Large intestine (tissue), 3 donors: ENCODE results near the gene CGREF1. TPM values are rescaled to one million over a fixed set of nuclear protein-coding genes. Genes with fewer than 3 reads are reported as not detected.
A peak's percentile ranks its signal among the peaks of the same experiment; 100 is the strongest.
"Not testable (repeated sequence)": the region's sequence is repeated elsewhere in the genome, so short reads cannot be mapped to it uniquely, and the experiment has no call there.

Experiments
- DNase-seq, 2 donors: peaks; one replicate each; pipeline versions ENCODE4 v3.0.0 to v3.0.0-alpha.2; 2013
- H3K27ac ChIP-seq: one replicate; pipeline ENCODE4 v1.5.1; 2013; ENCODE audit warnings: low read length
- H3K27me3 ChIP-seq: 2 replicates; pipeline ENCODE4 v1.6.1; 2013; ENCODE audit warnings: low read length; ENCODE audit not compliant: control insufficient read depth, insufficient read depth
- H3K36me3 ChIP-seq: 2 replicates; pipeline ENCODE4 v1.6.1; 2013; ENCODE audit warnings: low read length; ENCODE audit not compliant: control insufficient read depth, insufficient read depth
- H3K4me1 ChIP-seq: one replicate; pipeline ENCODE4 v1.6.1; 2013; ENCODE audit warnings: low read length; ENCODE audit not compliant: control insufficient read depth, insufficient read depth
- H3K4me3 ChIP-seq: one replicate; pipeline ENCODE4 v1.5.1; 2013; ENCODE audit warnings: low read length
- H3K9me3 ChIP-seq: one replicate; pipeline ENCODE4 v1.6.1; 2013; ENCODE audit warnings: mild to moderate bottlenecking, low read depth, low read length, moderate library complexity; ENCODE audit not compliant: control insufficient read depth
- WGBS: methylation state at CpG from one replicate; pipeline ENCODE4 v1.1.5; 2013; ENCODE audit warnings: low lambda C conversion rate; ENCODE audit not compliant: insufficient coverage; 5-methylcytosine and 5-hydroxymethylcytosine counted together
- polyA plus RNA-seq: library from polyadenylated mRNA; unstranded; fragments of 120-200 nt; gene quantifications from one replicate; pipeline ENCODE4 v1.2.1, GENCODE V29; 2013

The CGREF1 gene
- polyA plus RNA-seq, 1 donor = 11.5 TPM

DNA sequence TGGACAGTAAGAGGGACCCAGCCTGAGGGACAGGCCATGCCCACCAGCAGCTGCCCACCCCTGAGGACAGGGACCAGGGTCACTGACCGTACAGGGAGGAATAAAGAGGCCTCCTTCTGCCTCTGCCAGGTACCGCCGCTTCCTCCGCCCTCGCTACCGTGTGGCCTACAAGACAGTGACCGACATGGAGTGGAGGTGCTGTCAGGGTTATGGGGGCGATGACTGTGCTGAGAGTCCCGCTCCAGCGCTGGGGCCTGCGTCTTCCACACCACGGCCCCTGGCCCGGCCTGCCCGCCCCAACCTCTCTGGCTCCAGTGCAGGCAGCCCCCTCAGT, 38.4 kb downstream of the CGREF1 start:
- Histone ChIP-seq H3K36me3 (peaks cover 5% of the 10 kb centered on the region), H3K27me3 (peaks cover 8% of the 10 kb centered on the region), H3K4me3 (peak overlapping the region; percentile 50), H3K9me3 (peaks cover 8% of the 10 kb centered on the region), H3K4me1 (peaks cover 13% of the 10 kb centered on the region), H3K27ac (peak overlapping the region; percentile 16)
- no CpG with 5 or more reads among the region's 14 CpGs for WGBS
- no peak for DNase-seq

DNA sequence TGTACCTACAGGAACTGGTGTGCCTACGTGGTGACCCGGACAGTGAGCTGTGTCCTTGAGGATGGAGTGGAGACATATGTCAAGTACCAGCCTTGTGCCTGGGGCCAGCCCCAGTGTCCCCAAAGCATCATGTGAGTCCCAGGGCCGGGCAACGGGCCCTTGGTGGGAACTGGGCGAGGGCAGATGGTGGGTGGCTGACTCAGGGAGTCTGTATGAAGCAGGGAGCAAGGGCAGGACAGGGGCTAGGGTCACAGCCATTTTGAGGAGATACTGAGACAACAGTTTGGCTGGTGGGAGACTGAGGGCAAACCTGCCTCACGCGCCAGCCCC, 38.8 kb downstream of the CGREF1 start:
- H3K27ac ChIP-seq = peak overlapping the region; percentile 16
- H3K27me3 ChIP-seq = peaks cover 8% of the 10 kb centered on the region
- peak overlapping the region; percentile 50 for H3K4me3 ChIP-seq
- H3K4me1 ChIP-seq = peaks cover 9% of the 10 kb centered on the region
- peaks cover 5% of the 10 kb centered on the region for H3K36me3 ChIP-seq
- peaks cover 8% of the 10 kb centered on the region for H3K9me3 ChIP-seq
- DNase-seq = no peak
- no CpG with 5 or more reads among the region's 7 CpGs for WGBS

DNA sequence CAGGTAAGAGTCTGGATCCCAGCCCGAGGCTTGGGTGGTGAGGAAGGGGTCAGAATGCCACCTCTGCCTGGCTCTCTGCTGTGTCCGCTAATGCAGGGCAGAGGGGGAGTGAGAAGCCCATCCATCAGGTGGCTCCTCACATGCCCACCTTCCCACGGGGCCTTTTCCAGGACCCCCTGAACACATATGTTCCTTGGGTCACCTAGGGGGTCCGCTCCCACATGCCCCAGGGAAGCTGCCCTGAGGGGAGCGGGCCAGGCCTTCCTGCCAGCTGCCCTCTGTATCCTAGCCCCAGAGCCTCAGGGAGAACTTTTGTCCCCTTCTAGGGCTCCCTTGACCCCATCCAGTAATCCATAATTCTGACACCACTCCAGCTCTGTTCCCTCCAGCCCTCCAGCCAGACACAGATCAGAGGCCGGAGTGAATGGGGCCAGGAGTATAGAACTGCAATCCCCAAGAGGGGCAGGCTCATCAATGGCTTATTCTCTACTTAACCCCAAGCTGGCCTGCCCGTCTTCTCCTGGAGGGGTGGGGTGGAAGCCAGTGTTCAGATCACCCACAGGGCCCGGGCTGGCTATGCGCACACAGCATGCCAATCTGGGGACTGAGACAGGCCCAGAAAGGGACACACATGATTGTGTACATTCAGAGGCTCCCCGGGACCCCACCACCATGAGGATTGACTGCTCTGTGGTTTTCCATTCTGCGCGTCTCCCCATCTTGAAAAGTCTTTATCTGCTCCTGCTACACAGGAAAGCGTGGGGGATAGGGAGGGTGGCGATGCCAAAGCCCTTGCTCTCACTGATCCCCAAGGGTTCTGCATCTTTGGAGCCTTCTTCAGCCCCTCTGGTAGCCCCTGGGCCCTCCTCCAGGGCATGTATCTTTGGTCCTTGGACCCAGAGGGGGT, 39.4 kb downstream of the CGREF1 start:
- WGBS = no CpG with 5 or more reads among the region's 14 CpGs
- DNase-seq = no peak
- peaks cover 8% of the 10 kb centered on the region for H3K9me3 ChIP-seq
- H3K4me3 ChIP-seq = peak overlapping the region; percentile 50
- H3K27me3 ChIP-seq = peaks cover 8% of the 10 kb centered on the region
- peaks cover 5% of the 10 kb centered on the region for H3K36me3 ChIP-seq
- peaks cover 7% of the 10 kb centered on the region for H3K4me1 ChIP-seq
- peak overlapping the region; percentile 66 for H3K27ac ChIP-seq

GRCh38 chr2:27078267-27079194, 40.4 kb downstream of the CGREF1 start, which contains the start of gene EMILIN1:
TSS of gene EMILIN1 (plus strand) at chr2:27078615. CDS start at chr2:27079066, 451 bp downstream.
- H3K27ac ChIP-seq = peak within 1 kb of the TSS; percentile 66
- DNase-seq = peak; percentile 57 to 67
- WGBS = no CpG with 5 or more reads among the region's 41 CpGs
- peaks cover 8% of the 10 kb centered on the region for H3K27me3 ChIP-seq
- peaks cover 11% of the 10 kb centered on the region for H3K4me1 ChIP-seq
- H3K9me3 ChIP-seq = peaks cover 8% of the 10 kb centered on the region
- peak within 1 kb of the TSS; percentile 50 for H3K4me3 ChIP-seq
- peaks cover 5% of the 10 kb centered on the region for H3K36me3 ChIP-seq

- Histone ChIP-seq H3K27me3 (peaks cover 8% of the 10 kb centered on the region), H3K9me3 (peaks cover 8% of the 10 kb centered on the region), H3K4me1 (peaks cover 17% of the 10 kb centered on the region), H3K4me3 (no peak overlapping the region), H3K36me3 (no peaks in the 10 kb centered on the region), H3K27ac (no peak overlapping the region)
- WGBS = 88% methylated on average over 2 of the region's 7 CpGs
- no peak for DNase-seq
Measured at GRCh38 chr2:27077231-27077630, 41.7 kb downstream of the CGREF1 start.

- Histone ChIP-seq H3K4me1 (peaks cover 14% of the 10 kb centered on the region), H3K9me3 (peaks cover 8% of the 10 kb centered on the region), H3K4me3 (no peak overlapping the region), H3K27me3 (peaks cover 8% of the 10 kb centered on the region), H3K27ac (no peak overlapping the region), H3K36me3 (no peaks in the 10 kb centered on the region)
- WGBS = 70% methylated on average over 2 of the region's 4 CpGs
- no peak for DNase-seq
Measured at GRCh38 chr2:27076323-27076722, 42.6 kb downstream of the CGREF1 start.

- not testable (repeated sequence) for DNase-seq, H3K4me3 ChIP-seq, H3K9me3 ChIP-seq, H3K27me3 ChIP-seq, H3K36me3 ChIP-seq
- Histone ChIP-seq H3K4me1 (peaks cover 15% of the 10 kb centered on the region), H3K27ac (peak overlapping the region; percentile 24)
- no CpG with 5 or more reads among the region's 6 CpGs for WGBS
Measured at GRCh38 chr2:27075566-27075871, 43.4 kb downstream of the CGREF1 start.

GRCh38 chr2:27074738-27075565, 44.0 kb downstream of the CGREF1 start:
- WGBS = no CpG with 5 or more reads among the region's 4 CpGs
- DNase-seq = no peak
- Histone ChIP-seq H3K27ac (peak overlapping the region; percentile 24), H3K4me3 (no peak overlapping the region), H3K27me3 (peaks cover 8% of the 10 kb centered on the region), H3K36me3 (peaks cover 4% of the 10 kb centered on the region), H3K9me3 (peaks cover 8% of the 10 kb centered on the region), H3K4me1 (peaks cover 21% of the 10 kb centered on the region)

GRCh38 chr2:27073782-27074181, 45.1 kb downstream of the CGREF1 start:
- peaks cover 14% of the 10 kb centered on the region for H3K36me3 ChIP-seq
- WGBS = 100% methylated on average over 1 of the region's 2 CpGs
- peak overlapping the region; percentile 94 for H3K27ac ChIP-seq
- H3K4me3 ChIP-seq = no peak overlapping the region
- H3K27me3 ChIP-seq = peaks cover 5% of the 10 kb centered on the region
- H3K4me1 ChIP-seq = peaks cover 27% of the 10 kb centered on the region
- DNase-seq = no peak
- peaks cover 4% of the 10 kb centered on the region for H3K9me3 ChIP-seq

GRCh38 chr2:27072920-27073319, 46.0 kb downstream of the CGREF1 start:
- Histone ChIP-seq H3K27ac (peak overlapping the region; percentile 94), H3K4me3 (no peak overlapping the region), H3K4me1 (peaks cover 27% of the 10 kb centered on the region), H3K9me3 (no peaks in the 10 kb centered on the region), H3K27me3 (peaks cover 2% of the 10 kb centered on the region), H3K36me3 (peaks cover 23% of the 10 kb centered on the region)
- DNase-seq = no peak
- WGBS = no CpG with 5 or more reads among the region's 5 CpGs
